ENCODE data around the gene ABHD17A.
A peak's percentile ranks its signal among the peaks of the same experiment; 100 is the strongest.

ABHD17A gene

GRCh38 chr19:1856345-1856697, 29.0 kb downstream of the ABHD17A start:
- DNase-seq (ENCODE audit: extremely low read depth, low read depth), result no peak

DNA sequence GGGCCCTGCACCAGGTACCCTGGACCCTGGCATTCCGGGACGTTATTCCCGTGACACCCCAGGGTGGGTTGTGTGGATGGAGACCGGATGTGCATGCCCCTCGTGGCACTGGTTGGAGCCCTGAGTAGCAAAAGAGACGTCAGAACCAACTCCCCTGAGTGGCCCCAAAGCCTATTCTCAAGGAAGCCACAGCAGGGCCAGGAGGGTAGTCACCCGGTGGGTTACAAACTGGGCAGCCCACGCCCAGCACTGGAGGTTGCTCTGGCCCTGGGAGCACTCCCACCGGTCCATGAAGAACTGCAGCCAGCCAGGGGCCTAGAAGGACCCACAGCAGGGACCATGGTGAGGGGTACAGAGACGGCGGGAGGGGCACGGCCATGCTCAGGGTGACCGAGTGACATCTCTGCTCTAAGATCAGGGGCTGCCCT, 29.5 kb downstream of the ABHD17A start:
- TF ChIP-seq, protein P1, sequence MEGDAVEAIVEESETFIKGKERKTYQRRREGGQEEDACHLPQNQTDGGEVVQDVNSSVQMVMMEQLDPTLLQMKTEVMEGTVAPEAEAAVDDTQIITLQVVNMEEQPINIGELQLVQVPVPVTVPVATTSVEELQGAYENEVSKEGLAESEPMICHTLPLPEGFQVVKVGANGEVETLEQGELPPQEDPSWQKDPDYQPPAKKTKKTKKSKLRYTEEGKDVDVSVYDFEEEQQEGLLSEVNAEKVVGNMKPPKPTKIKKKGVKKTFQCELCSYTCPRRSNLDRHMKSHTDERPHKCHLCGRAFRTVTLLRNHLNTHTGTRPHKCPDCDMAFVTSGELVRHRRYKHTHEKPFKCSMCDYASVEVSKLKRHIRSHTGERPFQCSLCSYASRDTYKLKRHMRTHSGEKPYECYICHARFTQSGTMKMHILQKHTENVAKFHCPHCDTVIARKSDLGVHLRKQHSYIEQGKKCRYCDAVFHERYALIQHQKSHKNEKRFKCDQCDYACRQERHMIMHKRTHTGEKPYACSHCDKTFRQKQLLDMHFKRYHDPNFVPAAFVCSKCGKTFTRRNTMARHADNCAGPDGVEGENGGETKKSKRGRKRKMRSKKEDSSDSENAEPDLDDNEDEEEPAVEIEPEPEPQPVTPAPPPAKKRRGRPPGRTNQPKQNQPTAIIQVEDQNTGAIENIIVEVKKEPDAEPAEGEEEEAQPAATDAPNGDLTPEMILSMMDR (IDR thresholded peaks at IDR 0.05; ENCODE audit: low read depth, low read length), result no peak
- DNase-seq (ENCODE audit: extremely low read depth, low read depth), result no peak

More at GRCh38 chr19:1856345-1856697, 29.0 kb downstream of the ABHD17A start:
- TF ChIP-seq, protein P1 (IDR thresholded peaks at IDR 0.05; ENCODE audit: low read depth, low read length), result no peak

GRCh38 chr19:1855040-1855827, 30.1 kb downstream of the ABHD17A start:
- TF ChIP-seq, protein P1 (IDR thresholded peaks at IDR 0.05; ENCODE audit: low read depth, low read length), result no peak
- DNase-seq (ENCODE audit: extremely low read depth, low read depth), result peak; percentile 75

- DNase-seq (ENCODE audit: extremely low read depth, low read depth), result no peak
- TF ChIP-seq, protein P1 (IDR thresholded peaks at IDR 0.05; ENCODE audit: low read depth, low read length), result no peak
Measured at GRCh38 chr19:1854542-1855039, 30.7 kb downstream of the ABHD17A start.

GRCh38 chr19:1854039-1854541, 31.2 kb downstream of the ABHD17A start:
- TF ChIP-seq, protein P1 (IDR thresholded peaks at IDR 0.05; ENCODE audit: low read depth, low read length), result no peak
- DNase-seq (ENCODE audit: extremely low read depth, low read depth), result no peak

DNA sequence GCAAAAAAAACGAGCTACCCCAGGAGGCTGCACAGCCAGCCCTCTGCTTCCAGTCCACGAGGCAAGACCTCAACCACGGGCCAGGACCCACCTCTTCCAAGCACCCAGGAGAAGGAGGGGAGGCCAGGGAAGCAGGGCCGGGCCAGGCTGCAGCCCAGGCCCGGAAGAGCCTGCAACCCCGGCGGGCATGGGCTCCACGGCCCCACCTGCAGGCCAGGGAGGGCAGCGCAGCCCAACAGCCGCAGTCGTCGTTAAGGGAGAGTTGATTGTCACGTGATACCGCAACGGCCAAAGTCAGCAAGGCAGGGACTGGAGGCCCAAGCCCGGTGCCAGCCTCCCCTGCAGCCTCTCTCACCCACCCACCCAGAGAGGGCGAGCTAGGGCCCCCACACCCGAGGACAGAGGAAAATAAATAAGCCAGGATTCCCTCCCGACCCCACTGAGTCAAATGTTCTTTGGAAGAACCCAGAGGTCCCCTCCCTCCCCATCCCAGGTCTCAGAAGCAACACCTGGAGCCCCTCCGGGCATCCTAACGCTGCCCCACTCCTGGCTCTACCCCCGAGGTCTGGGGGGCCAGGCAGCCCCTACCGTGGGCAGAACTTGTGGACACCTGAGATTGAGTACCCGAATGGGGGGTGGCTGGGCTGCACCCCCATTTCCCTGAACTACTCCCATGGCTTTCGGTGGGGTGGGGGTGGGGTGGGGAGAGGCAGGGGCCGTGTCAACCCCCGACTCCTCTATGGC, 31.8 kb downstream of the ABHD17A start:
- TF ChIP-seq, protein P1 (IDR thresholded peaks at IDR 0.05; ENCODE audit: low read depth, low read length), result peak; percentile 91

More for the DNA sequence above, 31.8 kb downstream of the ABHD17A start:
- DNase-seq (ENCODE audit: extremely low read depth, low read depth), result no peak

Measured in AG09319 (cell line).